Measurements from ENCODE around the gene PIP4K2A. TPM values are rescaled to one million over a fixed set of nuclear protein-coding genes. Genes with fewer than 3 reads are reported as not detected.

PIP4K2A gene
- total RNA-seq, 4 donors from 2014 or later = 7.4 to 60.3 (median 9.9) TPM

- no peak for DNase-seq (ENCODE audit: low spot score in 2 of 2)
- Histone ChIP-seq H3K9me3 (no peaks in the 10 kb centered on the region), H3K27ac (no peak overlapping the region), H3K27me3 (no peaks in the 10 kb centered on the region), H3K36me3 (no peaks in the 10 kb centered on the region), H3K4me3 (no peak overlapping the region), H3K4me1 (peaks cover 27% of the 10 kb centered on the region)
- TF ChIP-seq EP300 (IDR thresholded peaks at IDR 0.05) = no peak
- TF ChIP-seq POLR2A (IDR thresholded peaks at IDR 0.05) = no peak
- TF ChIP-seq CTCF (IDR thresholded peaks at IDR 0.05) = no peak
- TF ChIP-seq POLR2AphosphoS5 (IDR thresholded peaks at IDR 0.05) = no peak
- 90% methylated on average over 5 of the region's 5 CpGs for WGBS
Measured at GRCh38 chr10:22628309-22628708, 86.1 kb downstream of the PIP4K2A start.

- WGBS = 82% methylated on average over 2 of the region's 2 CpGs
- Histone ChIP-seq H3K27ac (no peak overlapping the region), H3K4me3 (no peak overlapping the region), H3K9me3 (no peaks in the 10 kb centered on the region), H3K27me3 (no peaks in the 10 kb centered on the region), H3K4me1 (peaks cover 20% of the 10 kb centered on the region), H3K36me3 (no peaks in the 10 kb centered on the region)
- DNase-seq (ENCODE audit: low spot score in 2 of 2) = no peak
- no peak for TF ChIP-seq CTCF (IDR thresholded peaks at IDR 0.05)
- TF ChIP-seq POLR2AphosphoS5 (IDR thresholded peaks at IDR 0.05) = no peak
- TF ChIP-seq EP300 (IDR thresholded peaks at IDR 0.05) = no peak
- no peak for TF ChIP-seq POLR2A (IDR thresholded peaks at IDR 0.05)
Measured at GRCh38 chr10:22626784-22627183, 87.6 kb downstream of the PIP4K2A start.

- no peaks in the 10 kb centered on the region for H3K27me3 ChIP-seq
- H3K4me1 ChIP-seq = peaks cover 27% of the 10 kb centered on the region
- no peak for DNase-seq (ENCODE audit: low spot score in 2 of 2)
- no peak for TF ChIP-seq EP300 (IDR thresholded peaks at IDR 0.05)
- TF ChIP-seq CTCF (IDR thresholded peaks at IDR 0.05) = no peak
- TF ChIP-seq POLR2A (IDR thresholded peaks at IDR 0.05) = no peak
- no peak for TF ChIP-seq POLR2AphosphoS5 (IDR thresholded peaks at IDR 0.05)
- H3K27ac ChIP-seq = no peak overlapping the region
- no peaks in the 10 kb centered on the region for H3K9me3 ChIP-seq
- WGBS = 83% methylated on average over 9 of the region's 9 CpGs
- H3K4me3 ChIP-seq = no peak overlapping the region
- no peaks in the 10 kb centered on the region for H3K36me3 ChIP-seq
Measured at GRCh38 chr10:22625516-22626290, 88.7 kb downstream of the PIP4K2A start.

- Histone ChIP-seq H3K4me1 (peaks cover 30% of the 10 kb centered on the region), H3K27me3 (no peaks in the 10 kb centered on the region), H3K36me3 (no peaks in the 10 kb centered on the region), H3K4me3 (no peak overlapping the region), H3K27ac (no peak overlapping the region), H3K9me3 (no peaks in the 10 kb centered on the region)
- TF ChIP-seq CTCF (IDR thresholded peaks at IDR 0.05) (no peak), POLR2AphosphoS5 (IDR thresholded peaks at IDR 0.05) (no peak), POLR2A (IDR thresholded peaks at IDR 0.05) (no peak), EP300 (IDR thresholded peaks at IDR 0.05) (no peak)
- 59% methylated on average over 3 of the region's 3 CpGs for WGBS
- no peak for DNase-seq (ENCODE audit: low spot score in 2 of 2)
Measured at GRCh38 chr10:22624287-22624738, 90.1 kb downstream of the PIP4K2A start.

- TF ChIP-seq CTCF (IDR thresholded peaks at IDR 0.05) = no peak
- no peak for TF ChIP-seq EP300 (IDR thresholded peaks at IDR 0.05)
- no peak for TF ChIP-seq POLR2AphosphoS5 (IDR thresholded peaks at IDR 0.05)
- no peak for TF ChIP-seq POLR2A (IDR thresholded peaks at IDR 0.05)
- WGBS = 86% methylated on average over 4 of the region's 4 CpGs
- Histone ChIP-seq H3K4me3 (no peak overlapping the region), H3K27me3 (no peaks in the 10 kb centered on the region), H3K36me3 (no peaks in the 10 kb centered on the region), H3K27ac (no peak overlapping the region), H3K9me3 (no peaks in the 10 kb centered on the region), H3K4me1 (peaks cover 31% of the 10 kb centered on the region)
- no peak for DNase-seq (ENCODE audit: low spot score in 2 of 2)
Measured at GRCh38 chr10:22623633-22624253, 90.6 kb downstream of the PIP4K2A start.

All from suprapubic skin (tissue), 4 donors.